ENCODE data around the gene GOLGA8F.
"Not testable (repeated sequence)": the region's sequence is repeated elsewhere in the genome, so short reads cannot be mapped to it uniquely, and the experiment has no call there.

The GOLGA8F gene, protein sequence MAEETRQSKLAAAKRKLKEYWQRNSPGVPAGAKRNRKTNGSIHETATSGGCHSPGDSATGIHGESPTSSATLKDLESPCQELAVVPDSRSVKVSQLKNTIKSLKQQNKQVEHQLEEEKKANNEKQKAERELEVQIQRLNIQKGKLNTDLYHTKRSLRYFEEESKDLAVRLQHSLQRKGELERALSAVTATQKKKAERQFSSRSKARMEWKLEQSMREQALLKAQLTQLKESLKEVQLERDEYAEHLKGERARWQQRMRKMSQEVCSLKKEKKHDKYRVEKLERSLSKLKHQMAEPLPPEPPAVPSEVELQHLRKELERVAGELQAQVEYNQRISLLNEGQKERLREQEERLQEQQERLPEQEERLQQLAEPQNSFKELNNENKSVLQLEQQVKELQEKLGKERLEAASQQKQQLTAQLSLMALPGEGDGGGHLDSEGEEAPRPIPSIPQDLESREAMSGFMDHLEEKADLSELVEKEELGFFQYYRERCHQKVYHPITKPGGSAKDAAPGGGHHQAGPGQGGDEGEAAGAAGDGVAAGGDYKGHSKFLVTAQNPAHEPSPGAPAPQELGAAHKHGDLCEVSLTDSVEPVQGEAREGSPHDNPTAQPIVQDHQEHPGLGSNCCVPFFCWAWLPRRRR

DNA sequence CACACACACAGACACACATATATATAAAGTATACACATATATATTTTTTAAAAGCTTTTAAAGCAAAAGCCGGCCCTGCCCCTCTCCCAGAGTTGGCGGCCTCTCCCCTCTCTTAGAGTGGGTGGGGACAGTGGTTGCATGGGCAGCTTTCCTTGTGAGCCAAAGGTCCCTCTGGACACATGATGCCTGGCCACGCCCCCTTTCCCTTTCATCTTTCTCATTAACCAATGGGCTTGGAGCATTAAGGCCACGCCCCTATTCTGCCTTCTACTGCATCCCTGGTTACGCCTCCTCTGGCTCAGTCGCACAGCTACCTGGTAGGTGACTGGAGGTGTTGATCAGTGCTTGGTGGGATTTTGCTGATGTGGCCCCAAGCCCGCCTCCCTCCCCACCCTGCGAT, at the start of gene GOLGA8F:
GOLGA8F (plus strand) TSS at position 301 of the 400 bp plus-strand sequence; CDS start at position 399, 98 bp downstream.
- not testable (repeated sequence) for DNase-seq

DNA sequence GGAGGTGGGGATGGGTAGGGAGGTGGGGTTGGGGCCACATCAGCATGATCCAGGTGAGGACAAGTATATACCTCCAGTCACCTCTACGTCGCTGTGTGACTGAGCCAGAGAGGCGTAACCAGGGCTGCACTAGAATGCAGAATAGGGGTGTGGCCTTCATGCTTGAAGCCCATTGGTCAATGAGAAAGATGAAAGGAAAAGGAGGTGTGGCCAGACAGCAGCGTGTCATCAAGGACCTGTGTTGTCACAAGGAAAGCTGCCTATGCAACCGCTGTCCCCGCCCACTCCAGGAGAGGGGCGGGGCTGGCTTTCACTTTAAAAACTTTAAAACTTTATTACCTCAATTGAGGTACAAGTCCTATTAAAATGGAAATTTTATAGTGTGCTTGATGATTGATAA, 20.5 kb upstream of the GOLGA8F start, which contains the start of gene GOLGA6L24:
GOLGA6L24 (minus strand) TSS at position 101 of the 400 bp plus-strand sequence; CDS start at position 40, 61 bp downstream.
- not testable (repeated sequence) for DNase-seq

DNA sequence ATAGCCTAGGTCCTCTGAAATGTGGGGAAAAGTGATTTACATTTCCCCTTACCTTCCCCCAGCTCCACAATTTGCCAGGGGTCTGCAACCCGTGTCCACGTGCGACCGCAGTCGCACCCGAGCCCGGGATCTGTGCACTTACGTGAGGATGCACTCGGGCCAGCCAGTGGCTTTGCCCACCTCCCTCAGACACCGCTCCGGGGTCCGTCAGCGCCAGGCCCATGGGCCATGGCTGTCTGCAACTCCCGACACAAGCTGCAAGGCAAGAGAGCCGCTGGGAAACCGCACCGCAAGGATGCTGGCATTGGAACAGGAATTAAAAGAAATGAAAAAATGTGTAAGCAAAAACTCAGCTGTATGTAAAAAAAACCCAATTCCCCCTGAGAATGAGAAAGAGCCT, 13.0 kb upstream of the GOLGA8F start:
- DNase-seq: not testable (repeated sequence)

DNA sequence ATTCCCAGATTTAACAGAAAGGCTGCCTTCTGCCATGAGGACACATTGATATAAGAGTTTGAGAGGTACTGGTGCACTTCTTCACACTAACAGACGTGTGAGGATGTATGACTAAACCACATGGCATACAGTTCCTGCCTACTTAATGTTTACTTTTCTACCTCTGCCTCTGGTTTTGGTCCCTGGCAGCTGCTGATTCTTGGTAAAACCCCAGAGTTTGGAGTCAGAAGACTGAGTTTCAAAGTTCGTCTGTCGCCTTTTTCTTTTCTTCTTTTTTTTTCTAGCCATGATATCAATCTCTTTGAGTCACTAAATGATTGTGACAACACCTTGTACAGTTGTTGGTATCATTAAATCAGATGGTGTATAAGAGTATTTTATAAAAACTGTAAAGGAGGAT, 1.6 kb downstream of the GOLGA8F start:
- not testable (repeated sequence) for DNase-seq

DNA sequence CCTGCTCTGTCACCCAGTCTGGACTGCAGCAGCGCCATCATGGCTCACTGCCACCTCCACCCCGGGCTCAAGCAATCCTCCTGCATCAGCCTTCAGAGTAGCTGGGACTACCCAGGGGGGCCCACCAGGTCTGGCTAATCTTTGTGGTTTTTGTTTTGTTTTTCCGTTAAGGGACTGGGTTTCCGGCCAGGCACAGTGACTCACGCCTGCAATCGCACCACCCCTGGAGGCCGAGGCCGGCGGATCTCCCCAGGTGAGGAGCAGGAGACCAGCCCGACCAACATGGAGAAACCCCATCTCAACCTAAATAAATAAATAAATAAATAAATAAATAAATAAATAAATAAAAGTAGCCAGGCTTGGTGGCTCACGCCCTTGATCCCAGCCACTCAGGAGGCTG, 17.6 kb downstream of the GOLGA8F start:
- not testable (repeated sequence) for DNase-seq

DNA sequence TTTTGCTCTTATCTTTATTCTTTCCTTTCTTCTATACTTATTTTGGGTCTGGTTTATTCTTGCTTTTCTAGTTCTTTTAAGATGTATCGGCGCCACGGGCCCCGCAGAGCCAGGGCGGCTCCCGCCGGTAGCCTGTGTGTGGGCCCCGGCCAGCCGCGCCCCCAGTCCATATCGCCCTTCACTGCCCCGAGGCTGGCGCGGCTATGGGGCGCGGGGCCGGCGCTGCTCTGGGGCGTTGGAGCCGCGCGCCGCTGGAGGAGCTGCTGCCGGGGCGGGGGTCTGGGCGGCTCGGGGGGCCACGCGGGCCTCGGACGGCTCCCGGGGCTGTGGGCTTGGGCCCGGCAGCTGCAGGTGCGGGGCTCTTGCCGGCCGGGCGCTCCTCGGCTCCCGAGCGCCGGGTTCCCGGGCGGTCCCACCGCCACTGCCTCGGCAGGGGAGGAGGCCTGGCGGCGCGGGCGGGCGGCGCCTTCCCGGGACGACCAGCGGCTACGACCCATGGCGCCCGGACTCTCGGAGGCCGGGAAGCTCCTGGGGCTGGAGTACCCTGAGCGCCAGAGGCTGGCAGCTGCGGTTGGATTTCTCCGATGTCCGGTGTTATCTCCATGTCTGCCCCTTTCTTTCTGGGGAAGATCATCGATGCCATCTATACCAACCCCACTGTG, 24.4 kb downstream of the GOLGA8F start:
- DNase-seq: not testable (repeated sequence)

DNA sequence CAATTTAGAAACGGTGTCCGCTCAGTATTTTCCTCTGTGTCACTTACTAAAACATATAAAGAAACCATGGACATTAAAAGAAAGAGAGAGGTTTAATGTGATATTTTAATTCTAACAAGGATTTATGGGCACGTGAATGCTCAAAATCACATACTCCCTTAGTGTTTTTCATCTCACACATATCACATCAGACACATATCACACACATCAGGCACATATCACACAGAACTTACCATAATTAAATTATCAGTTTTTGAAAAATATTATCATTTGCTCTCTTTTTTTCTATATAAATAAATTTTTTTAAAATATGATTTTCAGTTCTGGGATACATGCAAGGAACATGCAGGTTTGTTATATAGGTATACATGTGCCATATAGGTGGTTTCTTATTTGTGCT, 42.0 kb downstream of the GOLGA8F start:
- DNase-seq: not testable (repeated sequence)

DNA sequence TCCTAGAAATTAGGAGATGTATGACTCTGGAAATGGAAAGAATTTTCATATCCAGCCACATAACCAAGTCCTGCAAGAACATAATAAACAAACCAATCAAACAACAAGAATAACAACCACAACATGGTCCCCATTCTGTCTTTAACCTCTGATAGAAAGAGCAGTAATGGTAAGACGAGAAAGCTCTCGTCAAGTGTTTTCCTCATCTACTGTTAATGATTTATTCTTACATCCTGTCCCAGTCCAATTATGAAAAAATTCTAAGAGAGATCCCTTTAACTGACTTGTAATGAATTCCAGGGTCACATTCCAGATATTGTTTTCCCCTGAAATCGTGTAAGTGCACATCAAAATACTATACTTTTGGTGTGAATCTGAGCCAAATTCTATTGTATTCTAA, 57.1 kb downstream of the GOLGA8F start:
- DNase-seq: not testable (repeated sequence)

All from activated CD4-positive, alpha-beta T cell treated with anti-CD3 and anti-CD28 coated beads for 1 hour (primary cell).